Measurements from ENCODE around the gene NUP42.
"Not testable (repeated sequence)": the region's sequence is repeated elsewhere in the genome, so short reads cannot be mapped to it uniquely, and the experiment has no call there.

NUP42 gene

GRCh38 chr7:23181684-23182553, at the start of gene NUP42:
NUP42 (plus strand) TSS chr7:23182048; CDS start chr7:23182086, 38 bp downstream.
- DNase-seq = peak; percentile 96

GRCh38 chr7:23133797-23134196, 48.1 kb upstream of the NUP42 start:
- no peak for DNase-seq

GRCh38 chr7:23135755-23136154, 46.1 kb upstream of the NUP42 start:
- DNase-seq = no peak

- DNase-seq = no peak
Measured at GRCh38 chr7:23136216-23136615, 45.6 kb upstream of the NUP42 start.

- DNase-seq = no peak
Measured at GRCh38 chr7:23157679-23158078, 24.2 kb upstream of the NUP42 start.

- no peak for DNase-seq
Measured at GRCh38 chr7:23158546-23158945, 23.3 kb upstream of the NUP42 start.

GRCh38 chr7:23161482-23161881, 20.4 kb upstream of the NUP42 start:
- DNase-seq = no peak

GRCh38 chr7:23164846-23165245, 17.0 kb upstream of the NUP42 start:
- no peak for DNase-seq

GRCh38 chr7:23165316-23165715, 16.5 kb upstream of the NUP42 start:
- DNase-seq = no peak

- DNase-seq = no peak
Measured at GRCh38 chr7:23167691-23168090, 14.2 kb upstream of the NUP42 start.

GRCh38 chr7:23168111-23168885, 13.6 kb upstream of the NUP42 start:
- no peak for DNase-seq

- no peak for DNase-seq
Measured at GRCh38 chr7:23175938-23176337, 5.9 kb upstream of the NUP42 start.

GRCh38 chr7:23183279-23184012, 1.6 kb downstream of the NUP42 start:
- no peak for DNase-seq

- no peak for DNase-seq
Measured at GRCh38 chr7:23184291-23184690, 2.4 kb downstream of the NUP42 start.

GRCh38 chr7:23184709-23185359, 3.0 kb downstream of the NUP42 start:
- no peak for DNase-seq

- DNase-seq = no peak
Measured at GRCh38 chr7:23185980-23186379, 4.1 kb downstream of the NUP42 start.

GRCh38 chr7:23191022-23191421, 9.2 kb downstream of the NUP42 start:
- no peak for DNase-seq

- not testable (repeated sequence) for DNase-seq
Measured at GRCh38 chr7:23193650-23194227, 11.9 kb downstream of the NUP42 start.

GRCh38 chr7:23196306-23196705, 14.5 kb downstream of the NUP42 start:
- no peak for DNase-seq

- not testable (repeated sequence) for DNase-seq
Measured at GRCh38 chr7:23197745-23198144, 15.9 kb downstream of the NUP42 start.

GRCh38 chr7:23200331-23200730, 18.5 kb downstream of the NUP42 start:
- no peak for DNase-seq

GRCh38 chr7:23204241-23204640, 22.4 kb downstream of the NUP42 start:
- no peak for DNase-seq

- DNase-seq = no peak
Measured at GRCh38 chr7:23205577-23205908, 23.7 kb downstream of the NUP42 start.
